ENCODE measurements around the gene CHIC2.

- TF ChIP-seq, protein P1, sequence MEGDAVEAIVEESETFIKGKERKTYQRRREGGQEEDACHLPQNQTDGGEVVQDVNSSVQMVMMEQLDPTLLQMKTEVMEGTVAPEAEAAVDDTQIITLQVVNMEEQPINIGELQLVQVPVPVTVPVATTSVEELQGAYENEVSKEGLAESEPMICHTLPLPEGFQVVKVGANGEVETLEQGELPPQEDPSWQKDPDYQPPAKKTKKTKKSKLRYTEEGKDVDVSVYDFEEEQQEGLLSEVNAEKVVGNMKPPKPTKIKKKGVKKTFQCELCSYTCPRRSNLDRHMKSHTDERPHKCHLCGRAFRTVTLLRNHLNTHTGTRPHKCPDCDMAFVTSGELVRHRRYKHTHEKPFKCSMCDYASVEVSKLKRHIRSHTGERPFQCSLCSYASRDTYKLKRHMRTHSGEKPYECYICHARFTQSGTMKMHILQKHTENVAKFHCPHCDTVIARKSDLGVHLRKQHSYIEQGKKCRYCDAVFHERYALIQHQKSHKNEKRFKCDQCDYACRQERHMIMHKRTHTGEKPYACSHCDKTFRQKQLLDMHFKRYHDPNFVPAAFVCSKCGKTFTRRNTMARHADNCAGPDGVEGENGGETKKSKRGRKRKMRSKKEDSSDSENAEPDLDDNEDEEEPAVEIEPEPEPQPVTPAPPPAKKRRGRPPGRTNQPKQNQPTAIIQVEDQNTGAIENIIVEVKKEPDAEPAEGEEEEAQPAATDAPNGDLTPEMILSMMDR (conservative IDR thresholded peaks at IDR 0.05) = no peak
- no peak for TF ChIP-seq ZFX (IDR thresholded peaks at IDR 0.05)
Observed at GRCh38 chr4:54056360-54056759, 8.0 kb downstream of the CHIC2 start.

Data from C4-2B (cell line).